ENCODE measurements around the gene TMC3. TPM values are rescaled to one million over a fixed set of nuclear protein-coding genes. Genes with fewer than 3 reads are reported as not detected.

Gene TMC3
- total and polyA plus RNA-seq, 4 donors = 0.03 TPM; not detected in 3

DNA sequence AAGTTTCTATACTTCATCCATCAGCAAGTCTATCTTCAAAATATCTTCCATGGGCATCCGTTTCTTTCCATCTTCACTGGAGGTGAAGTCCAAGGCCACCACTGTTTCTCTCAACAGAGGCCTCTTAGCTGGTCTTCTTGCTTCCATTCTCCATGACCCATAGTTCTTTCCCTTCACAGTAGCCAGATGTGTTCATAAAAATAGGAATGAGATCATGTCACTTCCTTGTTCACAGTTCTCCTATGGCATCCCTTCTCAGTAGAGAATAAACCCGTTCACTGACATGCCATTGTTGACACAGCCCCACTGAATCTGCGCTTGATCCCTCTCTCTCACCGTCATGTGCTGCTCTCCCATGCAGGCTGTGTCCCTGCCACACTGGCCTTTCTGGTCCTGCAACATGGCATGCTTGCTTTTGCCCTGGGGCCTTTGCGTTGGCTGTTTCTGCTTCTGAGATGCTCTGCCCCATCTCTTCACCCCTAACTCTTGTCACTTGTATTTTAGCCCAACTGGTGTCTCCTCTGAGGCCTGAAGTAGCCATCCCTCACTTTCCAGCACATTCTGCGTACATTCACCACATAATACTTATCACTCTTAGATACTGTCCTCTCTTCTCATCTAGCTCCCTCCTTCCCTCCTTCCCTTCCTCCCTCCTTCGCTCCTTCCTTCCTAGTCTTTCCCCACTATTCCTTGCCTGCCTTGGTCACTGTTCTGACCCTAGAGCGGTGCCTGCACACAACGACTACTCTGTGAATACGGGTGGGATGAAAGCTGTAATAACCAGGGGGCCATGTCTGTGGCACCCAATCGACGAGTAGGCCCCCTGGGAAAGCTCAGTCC, 92.0 kb downstream of the TMC3 start:
- DNase-seq (peak in 1 of 3 donors; percentile 4), ATAC-seq (ENCODE audit: insufficient read depth, low FRiP score) (no peak)
- Histone ChIP-seq H3K4me3 (no peak overlapping the region), H3K27ac (ENCODE audit: low read depth in 1 of 2, low read length in 1 of 2) (no peak overlapping the region), H3K27me3 (ENCODE audit: control insufficient read depth in 3 of 3, insufficient read depth in 3 of 3, low read length in 2 of 3) (no peaks in the 10 kb centered on the region), H3K4me1 (ENCODE audit: control insufficient read depth in 5 of 5, insufficient read depth in 5 of 5, low read length in 5 of 5) (peaks cover 0 to 10% (median 0%) of the 10 kb centered on the region in 5 donors), H3K9ac (ENCODE audit: insufficient read depth in 1 of 2, low read length in 2 of 2) (no peak overlapping the region), H3K36me3 (ENCODE audit: control insufficient read depth in 4 of 4, insufficient read depth in 4 of 4, low read length in 4 of 4) (peaks cover 0 to 6% (median 3%) of the 10 kb centered on the region in 4 donors), H3K9me3 (ENCODE audit: control insufficient read depth in 4 of 4, insufficient read depth in 3 of 4, low read length in 3 of 4) (no peaks in the 10 kb centered on the region)
- 90 to 94% methylated on average over 12 of the region's 12 CpGs for WGBS, 2 donors
- TF ChIP-seq, protein P1, sequence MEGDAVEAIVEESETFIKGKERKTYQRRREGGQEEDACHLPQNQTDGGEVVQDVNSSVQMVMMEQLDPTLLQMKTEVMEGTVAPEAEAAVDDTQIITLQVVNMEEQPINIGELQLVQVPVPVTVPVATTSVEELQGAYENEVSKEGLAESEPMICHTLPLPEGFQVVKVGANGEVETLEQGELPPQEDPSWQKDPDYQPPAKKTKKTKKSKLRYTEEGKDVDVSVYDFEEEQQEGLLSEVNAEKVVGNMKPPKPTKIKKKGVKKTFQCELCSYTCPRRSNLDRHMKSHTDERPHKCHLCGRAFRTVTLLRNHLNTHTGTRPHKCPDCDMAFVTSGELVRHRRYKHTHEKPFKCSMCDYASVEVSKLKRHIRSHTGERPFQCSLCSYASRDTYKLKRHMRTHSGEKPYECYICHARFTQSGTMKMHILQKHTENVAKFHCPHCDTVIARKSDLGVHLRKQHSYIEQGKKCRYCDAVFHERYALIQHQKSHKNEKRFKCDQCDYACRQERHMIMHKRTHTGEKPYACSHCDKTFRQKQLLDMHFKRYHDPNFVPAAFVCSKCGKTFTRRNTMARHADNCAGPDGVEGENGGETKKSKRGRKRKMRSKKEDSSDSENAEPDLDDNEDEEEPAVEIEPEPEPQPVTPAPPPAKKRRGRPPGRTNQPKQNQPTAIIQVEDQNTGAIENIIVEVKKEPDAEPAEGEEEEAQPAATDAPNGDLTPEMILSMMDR (IDR thresholded peaks at IDR 0.05; ENCODE audit: control extremely low read depth, extremely low read depth) = no peak

DNA sequence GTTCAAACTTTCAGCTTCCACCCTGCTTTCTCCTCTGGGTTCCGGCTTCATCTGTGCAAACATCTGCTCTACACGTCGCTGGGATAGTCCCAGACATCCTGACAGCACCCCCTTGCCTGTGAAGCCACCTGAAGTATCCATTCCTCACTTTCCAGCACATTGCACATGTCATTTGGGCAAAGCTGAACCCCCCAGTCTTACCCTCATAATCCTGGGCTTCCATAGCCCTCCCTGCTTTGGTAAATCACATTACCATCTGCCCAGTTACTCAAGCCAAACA, 92.6 kb downstream of the TMC3 start:
- DNase-seq (no peak), ATAC-seq (ENCODE audit: insufficient read depth, low FRiP score) (no peak)
- no peaks in the 10 kb centered on the region for H3K27me3 ChIP-seq (ENCODE audit: control insufficient read depth in 3 of 3, insufficient read depth in 3 of 3, low read length in 2 of 3)
- H3K9me3 ChIP-seq (ENCODE audit: control insufficient read depth in 4 of 4, insufficient read depth in 3 of 4, low read length in 3 of 4) = no peaks in the 10 kb centered on the region
- no peak overlapping the region for H3K27ac ChIP-seq (ENCODE audit: low read depth in 1 of 2, low read length in 1 of 2)
- H3K4me3 ChIP-seq = no peak overlapping the region
- peaks cover 0 to 6% (median 3%) of the 10 kb centered on the region in 4 donors for H3K36me3 ChIP-seq (ENCODE audit: control insufficient read depth in 4 of 4, insufficient read depth in 4 of 4, low read length in 4 of 4)
- H3K4me1 ChIP-seq (ENCODE audit: control insufficient read depth in 5 of 5, insufficient read depth in 5 of 5, low read length in 5 of 5) = peaks cover 0 to 9% (median 0%) of the 10 kb centered on the region in 5 donors
- TF ChIP-seq, protein P1 (IDR thresholded peaks at IDR 0.05; ENCODE audit: control extremely low read depth, extremely low read depth) = no peak
- no peak overlapping the region for H3K9ac ChIP-seq (ENCODE audit: insufficient read depth in 1 of 2, low read length in 2 of 2)
- WGBS, 2 donors = 93 to 97% methylated on average over 3 of the region's 3 CpGs

Other genes starting within 250 kb of the TMC3 start
- 10 to 100 TPM in 1 of 2 donors, 1 to 10 TPM in 1; 5.2 to 11.2 TPM for gene CFAP161, start 239.9 kb downstream of the TMC3 start, total RNA-seq
- 1 to 10 TPM; 2.4 to 2.6 TPM for gene CFAP161, start 239.9 kb downstream of the TMC3 start, polyA plus RNA-seq
- 10 to 100 TPM; 27.8 to 45.4 TPM for gene IL16, start 177.3 kb downstream of the TMC3 start, total RNA-seq
- 10 to 100 TPM; 18.8 to 21.1 TPM for gene IL16, start 177.3 kb downstream of the TMC3 start, polyA plus RNA-seq
- 1 to 10 TPM; 4.5 to 7.0 TPM for gene STARD5, start 50.1 kb downstream of the TMC3 start, total RNA-seq
- 1 to 10 TPM; 2.9 to 5.4 TPM for gene STARD5, start 50.1 kb downstream of the TMC3 start, polyA plus RNA-seq

All from lung (tissue), 12 donors.